ENCODE results near the gene ACIN1. TPM values are rescaled to one million over a fixed set of nuclear protein-coding genes. Genes with fewer than 3 reads are reported as not detected.

The ACIN1 gene
- 100 to 1,000 TPM in 3 of 4 donors, 10 to 100 TPM in 1; 96.5 to 143 (median 108) TPM for total RNA-seq

GRCh38 chr14:23094666-23095195 is at the start of gene ACIN1:
Gene ACIN1, minus strand, starts transcription at chr14:23095136. Its CDS starts 24 bp downstream, at chr14:23095112.
- peak; percentile 37 to 61 for DNase-seq (ENCODE audit: low spot score in 2 of 2)
- Histone ChIP-seq H3K9me3 (no peaks in the 10 kb centered on the region), H3K36me3 (peaks cover 3 to 52% (median 14%) of the 10 kb centered on the region in 3 donors), H3K27me3 (no peaks in the 10 kb centered on the region), H3K27ac (peak within 1 kb of the TSS; percentile 93 to 99 (median 96)), H3K4me1 (peaks cover 0 to 40% (median 24%) of the 10 kb centered on the region in 4 donors), H3K4me3 (peak within 1 kb of the TSS; percentile 66 to 92 (median 68))
- 0 to 1% methylated on average over 40 to 49 of the region's 55 CpGs for WGBS, 2 donors
- TF ChIP-seq EP300 (IDR thresholded peaks at IDR 0.05) (peak in 1 of 2 donors; percentile 94), POLR2A (IDR thresholded peaks at IDR 0.05) (peak; percentile 57 to 88)
- TF ChIP-seq, protein P1, sequence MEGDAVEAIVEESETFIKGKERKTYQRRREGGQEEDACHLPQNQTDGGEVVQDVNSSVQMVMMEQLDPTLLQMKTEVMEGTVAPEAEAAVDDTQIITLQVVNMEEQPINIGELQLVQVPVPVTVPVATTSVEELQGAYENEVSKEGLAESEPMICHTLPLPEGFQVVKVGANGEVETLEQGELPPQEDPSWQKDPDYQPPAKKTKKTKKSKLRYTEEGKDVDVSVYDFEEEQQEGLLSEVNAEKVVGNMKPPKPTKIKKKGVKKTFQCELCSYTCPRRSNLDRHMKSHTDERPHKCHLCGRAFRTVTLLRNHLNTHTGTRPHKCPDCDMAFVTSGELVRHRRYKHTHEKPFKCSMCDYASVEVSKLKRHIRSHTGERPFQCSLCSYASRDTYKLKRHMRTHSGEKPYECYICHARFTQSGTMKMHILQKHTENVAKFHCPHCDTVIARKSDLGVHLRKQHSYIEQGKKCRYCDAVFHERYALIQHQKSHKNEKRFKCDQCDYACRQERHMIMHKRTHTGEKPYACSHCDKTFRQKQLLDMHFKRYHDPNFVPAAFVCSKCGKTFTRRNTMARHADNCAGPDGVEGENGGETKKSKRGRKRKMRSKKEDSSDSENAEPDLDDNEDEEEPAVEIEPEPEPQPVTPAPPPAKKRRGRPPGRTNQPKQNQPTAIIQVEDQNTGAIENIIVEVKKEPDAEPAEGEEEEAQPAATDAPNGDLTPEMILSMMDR (IDR thresholded peaks at IDR 0.05), result no peak

DNA sequence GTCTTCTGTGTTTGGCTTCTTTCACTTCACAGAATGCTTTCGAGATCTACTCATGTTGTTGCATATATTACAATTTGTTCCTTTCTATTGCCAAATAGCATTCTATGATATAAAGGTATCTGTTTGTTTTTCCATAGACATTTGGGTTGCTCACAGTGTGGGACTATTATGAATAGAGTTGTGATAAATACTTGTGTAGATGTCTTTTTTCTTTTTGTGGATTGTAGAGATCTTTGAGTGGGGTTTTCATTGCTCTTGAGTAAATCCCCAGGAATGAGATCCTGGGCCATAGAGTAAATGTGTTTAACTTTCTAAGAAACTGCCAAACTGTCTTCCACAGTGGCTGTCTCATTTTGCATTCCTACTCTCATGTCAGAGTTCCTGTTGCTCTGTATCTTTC is 49.0 kb upstream of the ACIN1 start:
- no peaks in the 10 kb centered on the region for H3K9me3 ChIP-seq
- H3K36me3 ChIP-seq, result peaks cover 0 to 24% (median 0%) of the 10 kb centered on the region in 3 donors
- H3K27ac ChIP-seq, result no peak overlapping the region
- no peak for DNase-seq (ENCODE audit: low spot score in 2 of 2)
- 77 to 88% methylated on average over 1 of the region's 1 CpG for WGBS, 2 donors
- no peaks in the 10 kb centered on the region for H3K27me3 ChIP-seq
- TF ChIP-seq, protein P1 (IDR thresholded peaks at IDR 0.05), result no peak
- TF ChIP-seq EP300 (IDR thresholded peaks at IDR 0.05), result no peak
- no peak for TF ChIP-seq POLR2A (IDR thresholded peaks at IDR 0.05)
- H3K4me3 ChIP-seq, result no peak overlapping the region
- no peaks in the 10 kb centered on the region for H3K4me1 ChIP-seq

DNA sequence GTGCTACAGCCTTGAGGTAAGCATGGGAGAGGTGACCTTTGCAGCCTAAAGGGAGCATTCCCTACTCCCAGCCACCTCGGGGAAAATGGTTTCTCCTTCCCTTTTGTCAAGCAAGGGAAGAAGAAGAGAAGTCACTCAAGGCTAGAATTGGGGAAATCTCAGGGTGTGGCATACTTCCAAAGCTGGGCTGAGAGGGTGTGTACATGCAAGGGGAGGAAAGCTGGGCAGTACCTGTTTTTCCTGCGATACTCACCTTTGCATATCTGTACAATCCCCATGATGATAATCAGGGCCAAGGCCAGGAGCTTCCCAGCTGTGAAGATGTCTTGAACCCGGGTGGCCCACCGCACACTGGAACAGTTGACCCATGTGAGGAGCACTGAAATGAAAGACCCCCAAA is 47.9 kb upstream of the ACIN1 start:
- no peaks in the 10 kb centered on the region for H3K9me3 ChIP-seq
- 80 to 86% methylated on average over 4 of the region's 4 CpGs for WGBS, 2 donors
- TF ChIP-seq EP300 (IDR thresholded peaks at IDR 0.05) (no peak), POLR2A (IDR thresholded peaks at IDR 0.05) (no peak)
- TF ChIP-seq, protein P1 (IDR thresholded peaks at IDR 0.05), result no peak
- H3K36me3 ChIP-seq, result peaks cover 0 to 22% (median 0%) of the 10 kb centered on the region in 3 donors
- H3K4me1 ChIP-seq, result no peaks in the 10 kb centered on the region
- H3K27ac ChIP-seq, result no peak overlapping the region
- H3K4me3 ChIP-seq, result no peak overlapping the region
- no peaks in the 10 kb centered on the region for H3K27me3 ChIP-seq
- no peak for DNase-seq (ENCODE audit: low spot score in 2 of 2)

DNA sequence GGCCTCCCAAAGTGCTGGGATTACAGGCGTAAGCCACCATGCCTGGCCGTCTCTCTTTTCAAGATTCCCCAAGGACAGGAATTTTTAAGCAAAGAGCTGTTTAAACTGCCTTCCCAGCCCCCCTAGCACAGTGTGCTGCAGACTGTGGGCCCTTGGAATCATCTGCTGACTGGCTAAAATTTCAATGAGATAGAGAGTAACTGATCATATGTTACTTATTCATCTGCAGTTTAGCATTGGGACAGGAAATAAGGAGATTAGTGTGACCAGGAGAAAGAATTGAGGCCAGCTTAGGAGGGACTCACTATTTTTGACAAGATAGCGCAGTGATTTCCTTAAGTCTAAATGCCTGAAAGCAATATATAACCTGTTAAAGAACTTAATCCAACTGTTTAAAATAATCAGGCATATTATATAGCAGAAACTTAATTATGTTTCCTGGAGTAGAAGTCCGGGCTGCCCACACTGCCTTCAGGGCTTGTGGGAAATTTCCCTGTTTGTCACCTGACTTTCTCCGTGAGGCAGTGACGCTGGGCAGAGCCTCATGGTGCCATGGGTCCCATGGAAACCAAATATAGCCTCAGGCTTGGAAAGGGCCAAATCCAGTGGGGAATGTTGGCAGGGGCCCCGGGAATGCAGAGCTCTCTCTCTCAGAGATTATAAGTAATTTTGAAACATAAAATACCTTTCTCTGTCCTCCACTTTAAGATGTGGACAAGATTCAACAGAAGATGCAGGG is 46.9 kb upstream of the ACIN1 start:
- peaks cover 0 to 32% (median 0%) of the 10 kb centered on the region in 3 donors for H3K36me3 ChIP-seq
- no peak overlapping the region for H3K27ac ChIP-seq
- no peaks in the 10 kb centered on the region for H3K27me3 ChIP-seq
- TF ChIP-seq EP300 (IDR thresholded peaks at IDR 0.05) (no peak), POLR2A (IDR thresholded peaks at IDR 0.05) (no peak)
- TF ChIP-seq, protein P1 (IDR thresholded peaks at IDR 0.05), result no peak
- WGBS, 2 donors, result 61 to 66% methylated on average over 7 of the region's 7 CpGs
- DNase-seq (ENCODE audit: low spot score in 2 of 2), result no peak
- H3K9me3 ChIP-seq, result no peaks in the 10 kb centered on the region
- no peak overlapping the region for H3K4me3 ChIP-seq
- no peaks in the 10 kb centered on the region for H3K4me1 ChIP-seq

DNA sequence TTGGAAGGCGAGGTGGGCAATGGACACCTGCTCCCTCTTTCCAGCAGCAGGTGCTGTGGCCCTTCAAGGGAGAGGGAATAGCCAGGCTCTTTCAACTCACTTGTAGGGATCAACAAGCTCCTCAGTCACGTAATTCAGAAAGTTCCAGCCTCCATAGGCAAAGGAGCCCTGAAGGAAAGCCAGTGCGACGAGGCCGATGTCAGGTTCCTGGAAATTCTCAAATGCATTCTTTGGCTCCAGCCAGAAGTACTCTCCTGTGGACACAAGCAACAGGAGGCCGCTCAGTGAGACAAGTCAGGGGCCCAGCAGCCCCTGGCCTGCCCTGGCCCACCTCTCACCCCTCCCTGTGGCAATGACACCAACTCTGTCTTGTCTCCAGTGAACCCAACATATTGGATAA is 45.4 kb upstream of the ACIN1 start:
- TF ChIP-seq POLR2A (IDR thresholded peaks at IDR 0.05) (no peak), EP300 (IDR thresholded peaks at IDR 0.05) (no peak)
- TF ChIP-seq, protein P1 (IDR thresholded peaks at IDR 0.05), result no peak
- Histone ChIP-seq H3K27ac (no peak overlapping the region), H3K27me3 (no peaks in the 10 kb centered on the region), H3K36me3 (peaks cover 0 to 44% (median 0%) of the 10 kb centered on the region in 3 donors), H3K9me3 (no peaks in the 10 kb centered on the region), H3K4me1 (no peaks in the 10 kb centered on the region), H3K4me3 (no peak overlapping the region)
- no peak for DNase-seq (ENCODE audit: low spot score in 2 of 2)
- 77 to 81% methylated on average over 6 of the region's 6 CpGs for WGBS, 2 donors

Data from tibial nerve (tissue), 4 donors.